SK-N-SH treated with all-trans-retinoic acid at 6 μM for 48 hours (cell line): ENCODE measurements around the gene SLCO3A1.

Experiments used
- ARNTL ChIP-seq: fragments of 450-650 bp; formaldehyde crosslinking; IDR thresholded peaks from 2 replicates; pipeline ENCODE4 v1.5.0; 2020; ENCODE audit warnings: low read depth, mild to moderate bottlenecking, moderate library complexity, borderline replicate concordance
- BACH2 ChIP-seq: fragments of 250-450 bp; sonication (Bioruptor Pico); IDR thresholded peaks from 2 replicates; pipeline ENCODE4 v1.9.0; 2021; ENCODE audit warnings: mild to moderate bottlenecking, borderline replicate concordance
- CSDC2 ChIP-seq: fragments of 250-450 bp; sonication (Bioruptor Pico); IDR thresholded peaks from 2 replicates; pipeline ENCODE4 v1.5.0; 2020; ENCODE audit warnings: mild to moderate bottlenecking, moderate library complexity
- ESRRG ChIP-seq: fragments of 250-450 bp; sonication (Bioruptor Pico); IDR thresholded peaks from 2 replicates; pipeline ENCODE4 v1.6.1; 2021; ENCODE audit warnings: mild to moderate bottlenecking
- GLIS3 ChIP-seq: fragments of 250-450 bp; sonication (Bioruptor Pico); IDR thresholded peaks from 2 replicates; pipeline ENCODE4 v1.5.0; 2020; ENCODE audit warnings: mild to moderate bottlenecking, moderate library complexity
- ISL1 ChIP-seq: fragments of 250-450 bp; sonication (Bioruptor Pico); IDR thresholded peaks from 2 replicates; pipeline ENCODE4 v2.1.2; 2022; ENCODE audit warnings: mild to moderate bottlenecking, moderate library complexity
- PPARA ChIP-seq: fragments of 250-450 bp; sonication (Bioruptor Pico); IDR thresholded peaks from 2 replicates; pipeline ENCODE4 v1.5.0; 2020; ENCODE audit warnings: mild to moderate bottlenecking, borderline replicate concordance
- TCF4 ChIP-seq: fragments of 250-450 bp; sonication (Bioruptor Pico); IDR thresholded peaks from 2 replicates; pipeline ENCODE4 v1.8.0; 2021; ENCODE audit warnings: mild to moderate bottlenecking, moderate library complexity, borderline replicate concordance
- TOX ChIP-seq: fragments of 250-450 bp; sonication (Bioruptor Pico); IDR thresholded peaks from 2 replicates; pipeline ENCODE4 v1.8.0; 2021; ENCODE audit warnings: mild to moderate bottlenecking, moderate library complexity, borderline replicate concordance
- ZC3H10 ChIP-seq: fragments of 250-450 bp; sonication (Bioruptor Pico); IDR thresholded peaks from 2 replicates; pipeline ENCODE4 v1.5.1; 2021; ENCODE audit warnings: mild to moderate bottlenecking, moderate library complexity
- ZFP3 ChIP-seq: fragments of 250-450 bp; sonication (Bioruptor Pico); IDR thresholded peaks from 2 replicates; pipeline ENCODE4 v1.5.0; 2020; ENCODE audit warnings: mild to moderate bottlenecking, moderate library complexity
- ZFP30 ChIP-seq: fragments of 450-650 bp; formaldehyde crosslinking; IDR thresholded peaks from 2 replicates; pipeline ENCODE4 v1.5.0; 2022; ENCODE audit warnings: mild to moderate bottlenecking, moderate library complexity
- ZNF8 ChIP-seq: fragments of 450-650 bp; formaldehyde crosslinking; IDR thresholded peaks from 2 replicates; pipeline ENCODE4 v1.5.0; 2020; ENCODE audit warnings: mild to moderate bottlenecking, moderate library complexity
- TF ChIP-seq, protein P1 (sequence below): fragments of 250-450 bp; sonication (Bioruptor Pico); IDR thresholded peaks from 2 replicates; pipeline ENCODE4 v1.8.0; 2020; ENCODE audit warnings: mild to moderate bottlenecking, moderate library complexity, borderline replicate concordance

GRCh38 chr15:92077353-92078085, 224.0 kb downstream of the SLCO3A1 start:
- TF ChIP-seq ESRRG (no peak), CSDC2 (no peak), ISL1 (CRISPR knock-in tag) (no peak), ZFP3 (CRISPR knock-in tag) (no peak), ARNTL (CRISPR knock-in tag) (no peak), ZFP30 (no peak), BACH2 (CRISPR knock-in tag) (no peak), TOX (CRISPR knock-in tag) (no peak), GLIS3 (CRISPR knock-in tag) (no peak), ZNF8 (CRISPR knock-in tag) (no peak), PPARA (no peak), TCF4 (CRISPR knock-in tag) (no peak), ZC3H10 (CRISPR knock-in tag) (no peak)
- TF ChIP-seq, protein P1, sequence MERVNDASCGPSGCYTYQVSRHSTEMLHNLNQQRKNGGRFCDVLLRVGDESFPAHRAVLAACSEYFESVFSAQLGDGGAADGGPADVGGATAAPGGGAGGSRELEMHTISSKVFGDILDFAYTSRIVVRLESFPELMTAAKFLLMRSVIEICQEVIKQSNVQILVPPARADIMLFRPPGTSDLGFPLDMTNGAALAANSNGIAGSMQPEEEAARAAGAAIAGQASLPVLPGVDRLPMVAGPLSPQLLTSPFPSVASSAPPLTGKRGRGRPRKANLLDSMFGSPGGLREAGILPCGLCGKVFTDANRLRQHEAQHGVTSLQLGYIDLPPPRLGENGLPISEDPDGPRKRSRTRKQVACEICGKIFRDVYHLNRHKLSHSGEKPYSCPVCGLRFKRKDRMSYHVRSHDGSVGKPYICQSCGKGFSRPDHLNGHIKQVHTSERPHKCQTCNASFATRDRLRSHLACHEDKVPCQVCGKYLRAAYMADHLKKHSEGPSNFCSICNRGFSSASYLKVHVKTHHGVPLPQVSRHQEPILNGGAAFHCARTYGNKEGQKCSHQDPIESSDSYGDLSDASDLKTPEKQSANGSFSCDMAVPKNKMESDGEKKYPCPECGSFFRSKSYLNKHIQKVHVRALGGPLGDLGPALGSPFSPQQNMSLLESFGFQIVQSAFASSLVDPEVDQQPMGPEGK: no peak
